ENCODE measurements around the gene TACR3.
"Not testable (repeated sequence)": the region's sequence is repeated elsewhere in the genome, so short reads cannot be mapped to it uniquely, and the experiment has no call there.

GRCh38 chr4:103559178-103559577 is 160.6 kb downstream of the TACR3 start:
- not testable (repeated sequence) for TF ChIP-seq CTCF, POLR2A, EP300 (IDR thresholded peaks at IDR 0.05)
